ENCODE results near the gene PQBP1.

Gene PQBP1

DNA sequence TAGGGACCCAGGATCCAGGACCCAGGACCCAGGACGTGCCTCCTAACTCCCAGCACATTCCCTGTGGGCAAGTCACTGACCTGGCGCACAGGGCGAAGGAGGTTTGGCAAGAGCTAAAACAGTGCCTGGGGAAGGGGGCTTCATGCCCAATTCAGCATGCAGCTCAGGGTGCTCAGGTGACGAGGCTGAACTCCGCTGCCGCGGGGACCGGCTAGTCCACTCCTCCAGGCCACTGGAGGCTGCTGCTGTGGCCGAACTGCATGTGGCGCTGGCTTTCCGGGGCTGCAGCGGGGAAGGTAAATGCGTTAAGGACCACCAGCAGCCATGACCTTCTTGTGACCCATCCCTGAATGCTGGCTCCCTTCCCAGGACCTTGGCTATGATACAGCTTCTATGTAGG, 26.0 kb downstream of the PQBP1 start:
- DNase-seq (ENCODE audit: low read depth in 2 of 2), result no peak
- TF ChIP-seq CTCF (IDR thresholded peaks at IDR 0.05; ENCODE audit: low read depth, low read length), result no peak
- H3K4me3 ChIP-seq (replicated peaks in 1 of 2; ENCODE audit: low read depth in 2 of 2, low read length in 2 of 2), result no peak overlapping the region

GRCh38 chrX:48924270-48924669, 26.5 kb downstream of the PQBP1 start:
- TF ChIP-seq CTCF (IDR thresholded peaks at IDR 0.05; ENCODE audit: low read depth, low read length), result no peak
- no peak for DNase-seq (ENCODE audit: low read depth in 2 of 2)
- no peak overlapping the region for H3K4me3 ChIP-seq (replicated peaks in 1 of 2; ENCODE audit: low read depth in 2 of 2, low read length in 2 of 2)

DNA sequence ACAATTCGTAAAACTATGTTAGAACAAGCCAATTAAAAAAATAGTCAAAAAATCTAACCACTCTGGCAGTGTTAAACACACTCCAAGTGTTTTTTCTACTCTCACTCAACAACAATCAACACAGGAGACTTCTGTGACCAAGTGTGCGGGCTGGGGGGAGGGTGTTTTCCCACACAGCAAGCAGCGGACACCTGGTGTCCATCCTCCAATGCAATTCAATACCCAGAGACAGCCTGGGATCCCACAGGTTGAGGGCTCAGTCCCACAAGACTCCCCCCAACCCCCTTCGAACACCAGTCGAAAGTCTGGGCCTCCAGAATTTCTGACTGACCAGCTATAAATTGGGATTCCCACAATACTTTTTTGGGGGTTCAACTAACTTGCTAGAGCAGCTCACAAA, 29.4 kb downstream of the PQBP1 start:
- no peak for DNase-seq (ENCODE audit: low read depth in 2 of 2)
- H3K4me3 ChIP-seq (replicated peaks in 1 of 2; ENCODE audit: low read depth in 2 of 2, low read length in 2 of 2), result no peak overlapping the region
- TF ChIP-seq CTCF (IDR thresholded peaks at IDR 0.05; ENCODE audit: low read depth, low read length), result no peak

- no peak for TF ChIP-seq CTCF (IDR thresholded peaks at IDR 0.05; ENCODE audit: low read depth, low read length)
- H3K4me3 ChIP-seq (replicated peaks in 1 of 2; ENCODE audit: low read depth in 2 of 2, low read length in 2 of 2), result no peak overlapping the region
Observed at GRCh38 chrX:48927736-48928382, 30.1 kb downstream of the PQBP1 start.

DNA sequence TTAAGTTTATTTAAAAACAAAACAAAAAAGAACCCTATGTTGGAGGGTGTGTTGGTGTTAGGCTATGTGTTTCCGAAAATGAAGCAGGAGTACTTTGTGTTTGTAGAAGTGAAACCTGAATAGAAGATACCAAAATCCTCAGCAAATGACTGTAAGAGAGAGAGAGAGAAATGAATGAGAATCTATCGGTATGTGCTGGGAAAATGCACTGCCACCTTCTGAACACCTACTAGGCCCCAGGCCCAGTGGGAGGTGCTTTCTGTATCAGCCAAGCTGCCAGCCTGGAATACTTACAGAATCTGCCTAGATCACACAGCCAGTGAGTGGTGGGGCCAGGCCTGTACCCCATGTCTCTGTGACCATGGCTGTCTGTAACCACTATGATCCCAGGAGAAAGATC, 36.0 kb downstream of the PQBP1 start:
- no peak for DNase-seq (ENCODE audit: low read depth in 2 of 2)
- no peak overlapping the region for H3K4me3 ChIP-seq (replicated peaks in 1 of 2; ENCODE audit: low read depth in 2 of 2, low read length in 2 of 2)
- TF ChIP-seq CTCF (IDR thresholded peaks at IDR 0.05; ENCODE audit: low read depth, low read length), result no peak

More at GRCh38 chrX:48927736-48928382, 30.1 kb downstream of the PQBP1 start:
- no peak for DNase-seq (ENCODE audit: low read depth in 2 of 2)

GRCh38 chrX:48934581-48935300, 37.0 kb downstream of the PQBP1 start:
- DNase-seq (ENCODE audit: low read depth in 2 of 2), result no peak
- H3K4me3 ChIP-seq (replicated peaks in 1 of 2; ENCODE audit: low read depth in 2 of 2, low read length in 2 of 2), result no peak overlapping the region
- TF ChIP-seq CTCF (IDR thresholded peaks at IDR 0.05; ENCODE audit: low read depth, low read length), result no peak
